NCI-H446 treated with DMSO at 0.1 percent for 48 hours (cell line): ENCODE data around the gene EVC.
"Not testable (repeated sequence)": the region's sequence is repeated elsewhere in the genome, so short reads cannot be mapped to it uniquely, and the experiment has no call there.

Experiments used
- DNase-seq: peaks from one replicate; lab custom pipeline; 2025; lab: John Stamatoyannopoulos, UW

The EVC gene

GRCh38 chr4:5708449-5709206, 2.4 kb upstream of the EVC start, which contains the start of gene EVC2:
Gene EVC2, minus strand, starts transcription at chr4:5708559. Its CDS starts 46 bp downstream, at chr4:5708513.
- DNase-seq, result no peak

- no peak for DNase-seq
These were observed 1.8 kb upstream of the EVC start for GRCh38 chr4:5709207-5709575.

- no peak for DNase-seq
These were observed 688 bp upstream of the EVC start for GRCh38 chr4:5710065-5710960.

- no peak for DNase-seq
These were observed 631 bp downstream of the EVC start for GRCh38 chr4:5711479-5712184.

- DNase-seq, result no peak
These were observed 1.5 kb downstream of the EVC start for GRCh38 chr4:5712517-5712916.

- DNase-seq, result no peak
These were observed 1.9 kb downstream of the EVC start for GRCh38 chr4:5712931-5713330.

- DNase-seq, result no peak
These were observed 2.9 kb downstream of the EVC start for GRCh38 chr4:5713861-5714260.

- no peak for DNase-seq
These were observed 4.4 kb downstream of the EVC start for GRCh38 chr4:5715357-5715756.

GRCh38 chr4:5716391-5716790, 5.4 kb downstream of the EVC start:
- DNase-seq, result no peak

- DNase-seq, result no peak
These were observed 6.6 kb downstream of the EVC start for GRCh38 chr4:5717449-5718158.

GRCh38 chr4:5718411-5718810, 7.4 kb downstream of the EVC start:
- no peak for DNase-seq

- DNase-seq, result no peak
These were observed 8.5 kb downstream of the EVC start for GRCh38 chr4:5719350-5720055.

GRCh38 chr4:5720157-5720850, 9.3 kb downstream of the EVC start:
- DNase-seq, result no peak

GRCh38 chr4:5720980-5721379, 10.0 kb downstream of the EVC start:
- no peak for DNase-seq

GRCh38 chr4:5721923-5722322, 10.9 kb downstream of the EVC start:
- no peak for DNase-seq

- no peak for DNase-seq
These were observed 11.3 kb downstream of the EVC start for GRCh38 chr4:5722328-5722727.

GRCh38 chr4:5724377-5724776, 13.4 kb downstream of the EVC start:
- no peak for DNase-seq

GRCh38 chr4:5728412-5728811, 17.4 kb downstream of the EVC start:
- DNase-seq, result not testable (repeated sequence)

GRCh38 chr4:5730436-5730835, 19.4 kb downstream of the EVC start:
- DNase-seq, result no peak
